ENCODE measurements around the gene PDLIM1. TPM values are rescaled to one million over a fixed set of nuclear protein-coding genes. Genes with fewer than 3 reads are reported as not detected.

The PDLIM1 gene
- total and polyA plus RNA-seq, 2 donors from 2014 or later = 72.9 to 148 TPM

DNA sequence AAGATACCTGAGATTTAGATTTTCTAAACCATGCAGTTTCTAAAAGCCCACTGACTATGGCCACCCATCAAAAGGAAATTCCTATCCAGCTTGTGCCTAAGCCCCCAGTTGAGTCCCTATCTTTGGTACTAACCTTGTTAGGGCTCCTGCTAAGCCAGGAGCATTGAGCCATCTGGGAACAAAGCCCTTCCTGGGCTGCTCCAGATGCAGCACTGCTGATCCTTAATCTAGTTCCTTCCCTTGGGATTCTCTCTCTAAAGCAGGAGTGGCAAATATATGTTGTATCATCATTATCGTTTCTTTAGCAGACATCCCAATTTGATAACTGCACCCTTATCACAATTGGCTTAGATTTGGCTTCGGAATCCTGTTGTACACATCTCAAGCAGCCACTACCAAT lies 24.7 kb upstream of the PDLIM1 start:
- no peaks in the 10 kb centered on the region for H3K9me3 ChIP-seq (ENCODE audit: control insufficient read depth in 2 of 3, insufficient read depth in 1 of 3, low read length in 3 of 3)
- H3K36me3 ChIP-seq (ENCODE audit: control insufficient read depth in 2 of 3, insufficient read depth in 3 of 3, low read length in 3 of 3) = peaks cover 0 to 3% (median 2%) of the 10 kb centered on the region in 3 donors
- TF ChIP-seq, protein P1, sequence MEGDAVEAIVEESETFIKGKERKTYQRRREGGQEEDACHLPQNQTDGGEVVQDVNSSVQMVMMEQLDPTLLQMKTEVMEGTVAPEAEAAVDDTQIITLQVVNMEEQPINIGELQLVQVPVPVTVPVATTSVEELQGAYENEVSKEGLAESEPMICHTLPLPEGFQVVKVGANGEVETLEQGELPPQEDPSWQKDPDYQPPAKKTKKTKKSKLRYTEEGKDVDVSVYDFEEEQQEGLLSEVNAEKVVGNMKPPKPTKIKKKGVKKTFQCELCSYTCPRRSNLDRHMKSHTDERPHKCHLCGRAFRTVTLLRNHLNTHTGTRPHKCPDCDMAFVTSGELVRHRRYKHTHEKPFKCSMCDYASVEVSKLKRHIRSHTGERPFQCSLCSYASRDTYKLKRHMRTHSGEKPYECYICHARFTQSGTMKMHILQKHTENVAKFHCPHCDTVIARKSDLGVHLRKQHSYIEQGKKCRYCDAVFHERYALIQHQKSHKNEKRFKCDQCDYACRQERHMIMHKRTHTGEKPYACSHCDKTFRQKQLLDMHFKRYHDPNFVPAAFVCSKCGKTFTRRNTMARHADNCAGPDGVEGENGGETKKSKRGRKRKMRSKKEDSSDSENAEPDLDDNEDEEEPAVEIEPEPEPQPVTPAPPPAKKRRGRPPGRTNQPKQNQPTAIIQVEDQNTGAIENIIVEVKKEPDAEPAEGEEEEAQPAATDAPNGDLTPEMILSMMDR (IDR thresholded peaks at IDR 0.05; ENCODE audit: borderline replicate concordance, extremely low read depth, insufficient read depth) = no peak
- H3K9ac ChIP-seq (ENCODE audit: low read length in 3 of 3) = no peak overlapping the region
- intact Hi-C loops (cut with DNase I) = no loop called here
- no peak for DNase-seq
- FAIRE-seq = no peak
- H3K4me1 ChIP-seq (ENCODE audit: control insufficient read depth in 2 of 3, insufficient read depth in 2 of 3, low read depth in 1 of 3, low read length in 3 of 3) = peaks cover 0 to 6% (median 0%) of the 10 kb centered on the region in 3 donors
- H3K27ac ChIP-seq (ENCODE audit: low read depth in 2 of 2, low read length in 2 of 2) = no peak overlapping the region
- H3K27me3 ChIP-seq (ENCODE audit: control insufficient read depth, insufficient read depth, low read length) = no peaks in the 10 kb centered on the region
- H3K4me3 ChIP-seq (ENCODE audit: low read length in 3 of 3) = no peak overlapping the region

DNA sequence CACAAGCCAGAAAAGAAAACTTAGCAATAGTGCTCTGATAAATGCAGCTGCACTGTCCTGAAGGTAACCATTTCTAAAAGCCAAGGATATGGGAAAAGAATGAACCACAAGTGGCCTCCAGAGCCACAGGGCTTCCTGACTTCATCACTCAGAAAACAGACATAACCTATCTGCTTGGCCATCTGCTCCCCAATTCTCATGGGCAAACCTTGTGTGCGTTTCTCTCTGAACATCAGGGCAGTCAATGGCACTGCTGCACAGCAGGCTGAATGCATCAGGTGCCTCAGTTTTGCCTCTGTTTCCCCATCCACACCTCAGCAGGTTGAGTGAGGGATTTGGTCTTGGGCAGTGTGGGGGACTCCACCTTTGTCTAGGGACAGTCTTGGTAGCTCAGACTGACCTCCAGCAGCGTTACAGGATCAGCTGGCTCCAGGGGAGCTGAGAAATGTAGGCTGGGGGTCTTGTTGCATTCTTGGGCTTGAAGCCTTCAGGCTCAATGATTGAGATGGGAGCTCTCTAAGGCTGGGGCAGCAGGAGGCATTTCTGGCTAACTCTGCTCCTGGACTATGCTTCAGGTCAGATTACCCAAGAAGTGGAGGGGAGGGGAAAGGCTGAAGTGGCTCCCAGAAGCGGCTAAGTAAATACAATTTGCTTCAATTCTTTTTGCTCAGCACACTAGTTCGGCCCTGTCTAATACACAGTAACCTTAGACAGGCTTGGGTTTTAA lies 23.6 kb upstream of the PDLIM1 start:
- Histone ChIP-seq H3K9me3 (ENCODE audit: control insufficient read depth in 2 of 3, insufficient read depth in 1 of 3, low read length in 3 of 3) (no peaks in the 10 kb centered on the region), H3K27ac (ENCODE audit: low read depth in 2 of 2, low read length in 2 of 2) (no peak overlapping the region), H3K27me3 (ENCODE audit: control insufficient read depth, insufficient read depth, low read length) (no peaks in the 10 kb centered on the region), H3K4me1 (ENCODE audit: control insufficient read depth in 2 of 3, insufficient read depth in 2 of 3, low read depth in 1 of 3, low read length in 3 of 3) (peaks cover 0 to 6% (median 0%) of the 10 kb centered on the region in 3 donors), H3K9ac (ENCODE audit: low read length in 3 of 3) (no peak overlapping the region), H3K4me3 (ENCODE audit: low read length in 3 of 3) (no peak overlapping the region), H3K36me3 (ENCODE audit: control insufficient read depth in 2 of 3, insufficient read depth in 3 of 3, low read length in 3 of 3) (peaks cover 0 to 3% (median 2%) of the 10 kb centered on the region in 3 donors)
- TF ChIP-seq, protein P1 (IDR thresholded peaks at IDR 0.05; ENCODE audit: borderline replicate concordance, extremely low read depth, insufficient read depth) = no peak
- DNase-seq = no peak
- FAIRE-seq = no peak
- intact Hi-C loops (cut with DNase I) = no loop called here

DNA sequence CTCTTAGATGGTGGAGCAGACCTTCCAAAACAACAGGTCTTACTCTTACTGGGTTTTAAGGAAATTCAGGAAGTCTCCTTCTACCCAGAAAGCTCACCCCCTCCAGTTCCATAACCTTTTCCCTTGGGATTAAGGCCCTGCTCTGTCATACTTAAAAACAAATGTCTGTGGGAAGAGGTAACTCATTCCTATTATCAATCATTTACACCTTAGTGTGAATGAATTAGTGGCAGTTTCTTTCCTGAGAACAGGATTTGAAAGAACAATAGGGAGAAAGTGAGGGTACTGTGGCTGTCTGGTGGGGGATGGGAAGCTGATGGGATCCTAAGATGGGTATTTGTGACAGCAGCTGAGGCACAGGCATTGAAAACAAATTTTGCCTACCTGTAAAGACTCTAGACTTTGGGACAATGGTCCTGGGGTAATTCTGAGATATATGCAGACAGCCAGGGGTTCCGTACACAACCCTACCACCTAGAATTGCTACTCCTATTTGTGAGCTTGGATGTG lies 22.2 kb upstream of the PDLIM1 start:
- peaks cover 0 to 3% (median 2%) of the 10 kb centered on the region in 3 donors for H3K36me3 ChIP-seq (ENCODE audit: control insufficient read depth in 2 of 3, insufficient read depth in 3 of 3, low read length in 3 of 3)
- TF ChIP-seq, protein P1 (IDR thresholded peaks at IDR 0.05; ENCODE audit: borderline replicate concordance, extremely low read depth, insufficient read depth) = no peak
- H3K27me3 ChIP-seq (ENCODE audit: control insufficient read depth, insufficient read depth, low read length) = no peaks in the 10 kb centered on the region
- H3K9me3 ChIP-seq (ENCODE audit: control insufficient read depth in 2 of 3, insufficient read depth in 1 of 3, low read length in 3 of 3) = no peaks in the 10 kb centered on the region
- intact Hi-C loops (cut with DNase I) = no loop called here
- H3K4me1 ChIP-seq (ENCODE audit: control insufficient read depth in 2 of 3, insufficient read depth in 2 of 3, low read depth in 1 of 3, low read length in 3 of 3) = peaks cover 0 to 6% (median 0%) of the 10 kb centered on the region in 3 donors
- peak overlapping the region; percentile 2 to 18 for H3K27ac ChIP-seq (ENCODE audit: low read depth in 2 of 2, low read length in 2 of 2)
- FAIRE-seq = no peak
- H3K4me3 ChIP-seq (ENCODE audit: low read length in 3 of 3) = no peak overlapping the region
- H3K9ac ChIP-seq (ENCODE audit: low read length in 3 of 3) = no peak overlapping the region
- DNase-seq = no peak

Measured in kidney (tissue), 14 donors.